Measurements from ENCODE around the gene FXYD2.
A peak's percentile ranks its signal among the peaks of the same experiment; 100 is the strongest.

FXYD2 gene

GRCh38 chr11:117857734-117858414 lies 33.3 kb upstream of the FXYD2 start:
- no peak for DNase-seq (ENCODE audit: low read depth in 3 of 3)

DNA sequence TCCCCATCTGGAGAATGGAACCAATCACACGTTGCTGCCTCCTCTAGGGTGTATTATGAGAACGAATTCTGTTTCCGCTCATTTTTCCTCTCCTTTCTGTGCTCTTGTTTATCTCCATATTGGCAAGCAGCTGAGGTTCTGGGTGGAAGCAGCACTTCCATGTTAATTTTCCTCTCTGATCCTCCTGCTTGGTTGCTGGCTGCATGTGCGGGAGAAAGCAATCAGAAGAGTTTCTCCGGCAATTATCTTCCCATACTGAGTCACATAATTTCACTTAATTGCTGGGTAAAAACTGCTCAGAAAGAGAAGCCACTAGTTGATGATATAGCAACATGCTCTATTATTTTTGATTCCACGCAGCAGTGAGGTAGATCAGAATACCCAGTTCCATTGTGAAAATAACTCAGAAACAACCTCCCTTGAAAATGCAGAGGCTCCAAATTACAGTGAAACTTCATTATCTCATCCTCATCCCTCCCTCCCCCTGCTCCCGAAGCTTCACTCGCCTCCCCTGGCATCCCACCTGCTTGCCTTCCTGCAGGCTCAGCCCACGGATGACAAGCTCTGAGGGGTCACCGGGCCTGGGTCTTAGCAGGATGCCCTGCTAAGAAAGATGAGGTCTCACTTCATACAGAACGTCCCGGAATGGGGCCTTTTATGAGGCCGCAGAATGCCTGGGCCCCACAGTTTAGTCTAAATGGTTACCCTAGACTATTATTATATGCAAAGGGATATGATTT lies 31.5 kb upstream of the FXYD2 start:
- DNase-seq (ENCODE audit: low read depth in 3 of 3), result no peak

DNA sequence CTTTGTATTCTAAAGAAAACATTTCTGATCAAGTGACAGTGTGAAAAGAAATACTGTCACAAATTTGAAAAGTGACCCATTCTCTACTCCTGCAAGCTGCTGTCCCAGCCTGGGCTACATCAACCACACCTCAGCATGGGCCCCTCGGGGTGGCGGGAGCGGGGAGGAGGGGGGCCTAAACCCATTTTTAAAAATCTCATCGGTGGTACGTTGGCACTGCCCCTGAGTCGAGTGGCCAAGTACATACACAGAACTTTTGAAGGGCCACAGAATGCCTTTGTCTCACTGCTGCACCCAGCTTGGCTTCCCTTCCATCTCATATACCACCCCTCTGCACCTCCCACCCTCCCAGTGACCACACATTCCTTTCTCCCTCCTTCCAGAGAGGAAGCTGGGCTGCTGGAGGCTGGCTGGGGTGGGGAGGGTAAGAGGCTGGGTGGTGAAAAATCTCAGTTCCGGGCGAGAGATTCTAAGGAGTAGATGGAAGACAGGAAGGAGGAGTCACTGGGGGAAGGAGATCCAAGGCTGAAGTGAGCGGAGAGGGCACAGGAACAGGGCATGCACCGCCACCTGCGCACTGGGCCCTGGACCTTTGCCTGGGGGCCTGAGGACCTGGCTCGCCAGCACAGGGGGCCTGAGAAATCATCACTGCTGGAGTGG lies 30.8 kb upstream of the FXYD2 start:
- no peak for DNase-seq (ENCODE audit: low read depth in 3 of 3)

DNA sequence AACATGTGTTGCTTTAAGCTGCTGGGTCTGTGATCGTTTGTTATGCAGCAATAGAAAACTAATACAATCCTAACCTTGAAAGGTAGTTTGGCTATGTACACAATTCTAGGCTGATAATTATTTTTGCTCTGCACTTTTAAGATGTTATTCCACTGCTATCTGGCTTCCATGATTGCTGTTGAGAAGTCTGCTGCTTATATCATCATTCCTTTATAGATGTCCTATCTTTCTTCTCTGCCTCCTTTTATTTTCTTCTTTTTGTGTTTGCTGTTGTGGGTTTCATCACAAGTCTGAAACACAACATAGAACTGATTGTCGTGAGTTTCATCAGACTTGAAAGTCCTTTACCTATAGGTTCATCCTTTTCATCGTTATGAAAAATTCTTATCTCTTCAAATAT lies 27.8 kb upstream of the FXYD2 start:
- DNase-seq (ENCODE audit: low read depth in 3 of 3), result no peak

- no peak for DNase-seq (ENCODE audit: low read depth in 3 of 3)
These were observed 27.3 kb upstream of the FXYD2 start for GRCh38 chr11:117851852-117852251.

DNA sequence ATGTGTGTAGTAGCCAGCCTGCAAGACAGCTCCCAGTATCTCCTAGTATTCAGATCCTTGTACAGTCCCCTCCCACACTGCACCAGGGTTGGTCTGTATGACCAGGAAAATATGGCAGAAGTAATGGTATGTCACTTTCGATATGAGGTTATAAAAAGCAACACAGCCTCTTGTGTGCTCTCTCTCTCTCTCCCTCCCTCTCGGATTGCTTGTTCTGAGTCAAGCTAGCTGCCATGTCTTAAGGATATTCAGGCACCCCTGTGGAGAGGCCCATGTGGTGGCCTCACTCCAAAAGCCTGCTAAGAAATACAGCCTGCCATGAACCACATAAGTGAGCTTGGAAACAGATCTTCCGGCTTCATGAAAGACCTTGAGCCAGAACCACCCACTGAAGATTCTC lies 26.6 kb upstream of the FXYD2 start:
- DNase-seq (ENCODE audit: low read depth in 3 of 3), result no peak

GRCh38 chr11:117849781-117850414 lies 25.4 kb upstream of the FXYD2 start:
- no peak for DNase-seq (ENCODE audit: low read depth in 3 of 3)

- peak; percentile 69 to 79 (median 76) for DNase-seq (ENCODE audit: low read depth in 3 of 3)
These were observed 19.3 kb upstream of the FXYD2 start for GRCh38 chr11:117843666-117844484.

GRCh38 chr11:117842131-117842941 lies 17.8 kb upstream of the FXYD2 start:
- DNase-seq (ENCODE audit: low read depth in 3 of 3), result no peak

- DNase-seq (ENCODE audit: low read depth in 3 of 3), result no peak
These were observed 17.0 kb upstream of the FXYD2 start for GRCh38 chr11:117841551-117842031.

DNA sequence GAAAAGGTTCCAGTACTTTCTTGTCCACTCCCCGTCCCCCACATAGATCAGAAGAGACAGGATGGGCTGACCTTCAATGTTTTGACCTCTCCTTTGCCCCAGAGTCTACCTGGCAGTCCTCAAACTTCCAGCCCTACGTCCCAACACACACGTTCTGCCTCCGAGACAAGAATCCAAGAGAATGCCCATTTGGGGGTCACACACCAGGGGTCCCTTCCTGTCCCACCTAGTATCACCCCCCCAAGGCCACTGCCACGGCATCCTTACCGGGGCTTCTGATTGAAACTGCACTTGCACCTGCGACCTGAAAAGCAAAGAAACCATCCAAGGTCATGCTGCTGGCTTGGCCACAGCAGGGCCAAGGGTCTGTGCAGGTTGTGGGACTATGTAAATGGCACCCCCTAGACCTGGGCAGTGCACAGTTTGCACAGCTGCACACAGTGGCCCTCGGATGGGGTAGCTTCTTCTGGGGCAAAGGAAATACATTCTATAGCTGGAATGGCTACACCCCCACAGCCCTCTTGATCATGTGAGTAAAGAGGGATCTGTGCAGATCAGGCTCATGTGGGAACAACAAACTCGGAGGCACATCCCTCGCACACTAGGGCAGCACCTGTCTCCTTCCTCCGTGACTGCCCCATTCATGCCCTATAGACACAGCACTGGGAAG lies 16.5 kb upstream of the FXYD2 start:
- no peak for DNase-seq (ENCODE audit: low read depth in 3 of 3)

DNA sequence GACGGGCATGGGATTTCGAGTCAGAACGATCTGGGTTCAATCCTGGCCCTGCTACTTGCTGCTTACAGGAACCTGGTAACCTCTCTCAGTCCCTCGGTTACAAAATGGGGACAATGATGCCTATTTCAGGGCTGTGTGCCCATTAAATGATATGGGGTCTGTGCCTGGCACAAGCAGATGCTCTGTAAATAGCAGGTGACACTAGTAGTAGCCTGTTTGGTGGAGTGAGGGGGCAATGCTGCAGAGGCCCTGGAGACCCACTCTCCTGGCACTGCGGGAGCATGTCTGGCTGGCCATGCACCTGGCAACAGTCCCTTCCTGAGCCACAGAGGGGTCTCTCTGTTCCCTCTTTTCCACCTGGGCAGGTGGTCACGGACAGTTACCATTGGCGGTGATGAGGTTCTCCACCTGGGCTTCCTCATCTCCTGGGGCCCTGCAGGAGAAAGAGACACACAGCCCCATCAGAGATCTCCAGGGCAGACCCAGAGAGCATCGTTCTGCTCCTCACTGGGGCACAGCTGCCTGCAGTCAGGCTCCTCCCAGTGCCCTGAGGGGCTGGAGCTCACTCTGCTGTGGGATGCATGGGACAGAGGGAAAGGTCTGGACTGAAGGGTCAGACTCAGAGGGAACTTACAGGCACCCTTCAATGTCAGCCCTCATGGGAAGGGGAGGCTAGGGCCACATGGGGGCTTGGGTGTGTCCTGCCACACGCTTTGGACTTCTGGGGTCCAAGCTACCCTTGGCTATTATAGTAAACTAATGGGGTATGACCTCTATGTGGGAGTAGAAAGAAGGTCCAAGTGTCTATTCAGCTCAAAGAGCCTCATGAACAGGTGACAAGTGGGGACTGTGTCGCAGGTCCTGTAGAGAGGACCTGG lies 15.6 kb upstream of the FXYD2 start:
- DNase-seq (ENCODE audit: low read depth in 3 of 3), result no peak

DNA sequence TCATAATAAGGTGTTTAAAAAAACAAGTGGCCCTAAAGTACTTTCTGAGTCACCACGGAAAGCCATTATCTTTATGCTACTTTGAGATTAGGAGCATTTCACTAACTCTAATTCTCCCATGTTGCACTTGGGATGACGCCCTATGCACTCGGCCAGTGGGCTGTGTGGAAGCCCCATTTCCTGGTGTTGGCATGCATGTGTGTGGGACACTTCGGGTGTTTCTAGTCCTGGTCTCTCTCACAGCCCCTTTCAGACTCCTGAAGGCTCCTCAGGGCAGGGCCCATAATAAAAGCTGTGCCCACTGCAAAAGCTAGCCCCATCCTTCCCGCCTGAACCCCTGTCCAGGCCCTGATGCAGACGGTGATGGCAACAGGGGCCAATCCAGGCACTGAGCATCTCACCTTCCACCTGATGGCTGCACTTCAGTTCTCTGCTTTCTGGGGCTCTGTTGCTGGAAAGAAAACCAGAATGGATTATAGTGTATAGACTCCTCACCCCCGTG lies 14.9 kb upstream of the FXYD2 start:
- DNase-seq (ENCODE audit: low read depth in 3 of 3), result no peak

GRCh38 chr11:117838901-117839300 lies 14.4 kb upstream of the FXYD2 start:
- DNase-seq (ENCODE audit: low read depth in 3 of 3), result no peak

DNA sequence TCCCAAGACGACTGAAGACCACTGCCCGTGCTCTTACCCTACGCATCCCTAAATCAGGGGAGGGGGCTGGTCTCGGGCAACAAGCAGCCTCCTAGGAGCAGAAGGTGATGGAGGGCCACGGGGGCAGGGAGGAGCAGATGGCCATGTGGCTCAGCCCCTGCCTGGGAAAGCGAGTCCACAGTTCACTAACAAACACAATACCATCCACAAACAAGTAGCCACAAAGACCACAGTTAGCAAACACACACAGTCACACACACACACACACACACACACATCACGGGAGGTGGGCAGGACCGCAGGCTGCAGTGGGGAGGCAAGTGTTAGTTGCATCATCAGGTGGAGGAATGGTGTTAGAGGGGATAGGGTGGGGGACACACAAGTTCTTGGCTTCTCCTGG lies 13.2 kb upstream of the FXYD2 start:
- no peak for DNase-seq (ENCODE audit: low read depth in 3 of 3)

DNA sequence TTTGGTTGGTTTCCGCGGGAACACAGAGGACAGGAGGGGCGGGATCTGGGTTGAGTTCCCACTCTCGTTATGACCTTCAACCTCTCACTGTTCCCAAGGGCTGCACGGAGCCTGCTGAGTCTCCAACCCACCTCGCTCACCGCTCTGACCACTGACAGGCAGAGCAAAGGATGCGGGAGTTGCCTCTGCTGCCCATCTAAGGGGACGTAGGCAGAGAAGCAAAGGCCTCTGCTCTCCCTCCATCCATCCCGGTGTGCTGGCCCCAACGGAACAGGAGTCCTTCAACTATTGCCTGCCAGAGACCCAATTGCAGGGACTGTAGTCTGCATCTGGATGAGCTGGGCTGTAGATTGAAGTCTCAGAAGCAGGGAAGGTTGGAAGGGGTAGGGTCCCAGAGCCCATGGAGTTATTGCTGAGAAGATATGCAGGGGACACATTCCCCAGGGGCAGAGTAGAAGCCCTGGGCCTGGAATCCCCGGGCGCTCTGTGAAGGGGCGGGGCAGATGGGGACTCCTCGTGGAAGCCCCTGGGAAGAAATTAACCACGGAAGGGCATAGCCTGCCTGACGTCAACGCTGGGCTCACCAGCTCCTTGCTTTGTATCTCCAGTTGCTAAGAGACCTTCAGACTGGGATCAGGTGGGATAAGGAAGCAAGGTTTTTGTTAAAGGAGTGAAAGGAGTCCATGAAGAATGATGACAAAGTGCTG lies 12.7 kb upstream of the FXYD2 start:
- no peak for DNase-seq (ENCODE audit: low read depth in 3 of 3)

- DNase-seq (ENCODE audit: low read depth in 3 of 3), result no peak
These were observed 11.8 kb upstream of the FXYD2 start for GRCh38 chr11:117836077-117836960.

Measured in stimulated activated CD4-positive, alpha-beta T cell treated with anti-CD3 and anti-CD28 coated beads, TNF-alpha, amount 100 ng/mL, for 48 hours (primary cell).